K562 treated with DMSO at 1 percent for 24 hours (cell line): ENCODE results near the gene LTBP1. TPM values are rescaled to one million over a fixed set of nuclear protein-coding genes. Genes with fewer than 3 reads are reported as not detected.

Source experiments
- total RNA-seq: library from RNA; unstranded; fragments of 300-600 nt; gene quantifications from 2 replicates; pipeline ENCODE4 v1.2.3, GENCODE V29; 2022; ENCODE audit warnings: low read depth; ENCODE audit not compliant: insufficient read depth

LTBP1 gene
- 5.3 and 6.7 TPM in 2 replicates for total RNA-seq

GRCh38 chr2:32946314-32947075, at the start of gene LTBP1:
LTBP1 (plus strand) TSS chr2:32946953; CDS start chr2:32947325, 372 bp downstream.

